Measurements from ENCODE around the gene TEX22. TPM values are rescaled to one million over a fixed set of nuclear protein-coding genes. Genes with fewer than 3 reads are reported as not detected.

The TEX22 gene, protein sequence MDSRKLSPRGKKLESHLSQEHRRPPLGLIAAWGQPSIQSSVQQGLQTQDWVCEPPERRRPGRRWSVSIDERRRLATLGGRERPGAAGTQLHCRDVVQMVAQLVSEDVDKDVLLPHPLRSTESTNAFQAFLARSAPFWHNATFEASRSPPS
- 2.2 TPM for polyA plus RNA-seq (2013)

DNA sequence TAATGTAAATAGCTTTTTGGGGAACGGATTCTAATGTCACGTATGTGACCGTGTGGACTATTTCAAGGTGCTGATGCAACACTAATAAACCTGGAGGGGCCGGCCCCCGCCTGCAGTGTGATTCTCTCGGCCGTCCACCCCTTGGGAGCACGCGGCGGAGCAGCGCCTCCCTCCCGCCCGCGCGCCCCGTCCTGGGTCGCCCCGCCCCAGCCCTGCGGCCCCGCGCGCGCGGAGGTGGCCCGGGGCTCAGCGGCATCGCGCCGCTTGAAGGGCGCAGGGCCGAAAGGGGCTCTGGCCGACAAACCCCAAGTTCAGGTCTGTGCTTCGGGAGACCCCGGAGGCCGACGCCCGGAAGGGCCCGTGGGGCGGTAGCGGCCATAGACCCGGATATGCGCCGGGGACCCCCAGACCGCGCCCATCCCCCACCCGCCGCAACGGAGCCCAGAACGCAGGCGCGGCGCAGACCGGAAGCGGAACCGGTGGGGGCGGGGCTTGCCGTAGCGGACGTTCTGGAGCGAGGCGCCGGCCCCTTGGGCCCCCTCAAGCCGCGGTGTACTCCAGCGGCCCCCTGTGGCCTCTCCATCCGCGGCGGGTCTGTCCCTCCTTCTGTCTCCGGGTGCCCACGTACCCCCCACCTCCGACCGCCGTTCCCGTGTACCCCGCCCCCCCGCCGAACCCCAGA, at the start of gene TEX22:
TEX22 (plus strand) TSS at position 495 of the 682 bp plus-strand sequence. CDS start 803 bp downstream, outside the sequence.
- H3K4me3 ChIP-seq (ENCODE audit: control insufficient read depth in 1 of 7, extremely low read depth in 1 of 7, insufficient read depth in 4 of 7, low read depth in 2 of 7, low read length in 6 of 7): peak within 1 kb of the TSS; percentile 49 to 83 (median 72)
- H3K4me1 ChIP-seq (ENCODE audit: control extremely low read depth in 1 of 4, control insufficient read depth in 4 of 4, insufficient read depth in 4 of 4, low read length in 3 of 4): peaks cover 0 to 47% (median 31%) of the 10 kb centered on the region in 4 experiments
- peaks cover 2 to 24% (median 21%) of the 10 kb centered on the region in 4 experiments for H3K36me3 ChIP-seq (ENCODE audit: control insufficient read depth in 4 of 4, insufficient read depth in 4 of 4, low read length in 3 of 4)
- H3K9me3 ChIP-seq (ENCODE audit: control extremely low read depth in 1 of 5, control insufficient read depth in 4 of 5, insufficient read depth in 2 of 5, low read depth in 1 of 5, low read length in 4 of 5): peaks cover 0 to 5% (median 0%) of the 10 kb centered on the region in 5 experiments
- H3K27me3 ChIP-seq (replicated peaks in 2 of 5; ENCODE audit: control insufficient read depth in 4 of 5, insufficient read depth in 5 of 5, low read length in 4 of 5): no peaks in the 10 kb centered on the region
- peak; percentile 85 to 93 (median 92) for DNase-seq
- ChIA-PET CTCF (interaction anchor here (0.7 to 2.0 kb wide), 9 partner anchors 8 to 22 kb away, joined by 3 to 10 read pairs (median 4); no protein-coding TSS in a partner anchor), POLR2A (interaction anchor here (0.6 to 1.0 kb wide), 5 partner anchors 14 to 335 kb away, joined by 3 to 4 read pairs (median 4); no protein-coding TSS in a partner anchor)
- H3K27ac ChIP-seq (ENCODE audit: insufficient read depth in 1 of 2, low read depth in 1 of 2, low read length in 2 of 2, poor library complexity in 1 of 2, severe bottlenecking in 2 of 2): peak within 1 kb of the TSS; percentile 77 to 87
- under 1% methylated on average over 67 of the region's 77 CpGs for WGBS (ENCODE audit: insufficient coverage)

DNA sequence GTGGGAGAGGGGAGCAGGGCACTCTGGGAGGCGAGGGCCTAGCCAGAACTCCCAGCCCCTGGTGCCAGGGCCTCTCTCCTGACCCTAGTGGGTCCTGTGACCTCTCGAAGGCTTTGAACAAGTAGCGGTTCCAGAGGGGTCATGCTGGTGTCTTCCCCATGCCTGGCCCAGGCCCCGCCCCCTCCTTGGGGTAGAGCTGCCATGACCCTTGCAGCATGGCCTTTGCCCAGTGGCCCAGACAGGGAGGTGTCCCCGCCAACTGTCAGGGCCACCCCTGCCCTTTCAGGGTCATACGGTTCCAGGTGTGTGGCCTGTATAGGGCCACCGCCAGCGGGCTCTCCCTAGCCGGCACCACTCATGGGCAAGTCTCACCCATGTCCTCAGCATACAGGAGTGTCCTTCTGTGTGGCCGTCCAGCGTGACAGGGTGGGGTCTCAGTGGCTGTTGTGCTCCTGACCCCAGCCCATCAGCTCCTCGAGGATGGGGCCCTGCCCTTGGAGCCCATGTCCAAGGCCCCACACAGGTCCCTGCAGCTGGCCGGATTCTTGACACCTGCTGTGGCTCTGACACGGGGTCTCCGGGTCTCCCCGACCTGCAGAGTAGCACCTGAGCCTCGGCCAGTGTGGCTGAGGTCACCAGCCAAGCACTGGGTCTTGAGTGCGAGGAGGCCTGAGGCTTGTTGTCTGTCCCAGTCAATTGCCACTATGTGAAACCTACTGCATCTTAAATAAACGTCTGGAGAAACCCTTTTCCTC, 49.2 kb upstream of the TEX22 start:
- ChIA-PET POLR2A (no interaction called here), CTCF (interaction anchor here (0.9 to 1.1 kb wide), 3 partner anchors 64 to 101 kb away, joined by 3 read pairs; partner anchors contain the start of gene BTBD6)
- WGBS (ENCODE audit: insufficient coverage): 96% methylated on average over 19 of the region's 19 CpGs

DNA sequence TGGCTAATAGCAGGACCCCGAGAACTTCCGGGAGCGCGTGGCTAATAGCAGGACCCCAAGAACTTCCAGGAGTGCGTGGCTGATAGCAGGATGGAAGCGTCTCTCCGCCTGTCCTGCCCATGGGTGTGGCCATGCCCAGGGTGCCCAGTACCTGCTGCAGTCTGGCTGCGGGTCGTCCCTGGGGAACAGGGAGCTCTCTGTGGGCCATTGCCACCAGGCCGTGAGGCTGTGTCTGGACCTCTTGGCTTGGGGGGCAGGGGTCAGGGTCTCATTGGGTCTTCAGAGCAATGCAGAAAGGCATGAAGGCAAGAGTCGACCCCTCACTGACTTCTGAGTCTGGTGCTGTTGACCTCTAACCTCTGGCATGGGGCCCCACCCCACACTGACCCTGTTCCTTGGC, 48.3 kb upstream of the TEX22 start:
- Histone ChIP-seq H3K4me3 (ENCODE audit: control insufficient read depth in 1 of 7, extremely low read depth in 1 of 7, insufficient read depth in 4 of 7, low read depth in 2 of 7, low read length in 6 of 7) (no peak overlapping the region), H3K27ac (ENCODE audit: insufficient read depth in 1 of 2, low read depth in 1 of 2, low read length in 2 of 2, poor library complexity in 1 of 2, severe bottlenecking in 2 of 2) (no peak overlapping the region), H3K27me3 (replicated peaks in 2 of 5; ENCODE audit: control insufficient read depth in 4 of 5, insufficient read depth in 5 of 5, low read length in 4 of 5) (no peaks in the 10 kb centered on the region), H3K9me3 (ENCODE audit: control extremely low read depth in 1 of 5, control insufficient read depth in 4 of 5, insufficient read depth in 2 of 5, low read depth in 1 of 5, low read length in 4 of 5) (peaks cover 0 to 4% (median 0%) of the 10 kb centered on the region in 5 experiments), H3K36me3 (ENCODE audit: control insufficient read depth in 4 of 4, insufficient read depth in 4 of 4, low read length in 3 of 4) (peaks cover 0 to 15% (median 4%) of the 10 kb centered on the region in 4 experiments), H3K4me1 (ENCODE audit: control extremely low read depth in 1 of 4, control insufficient read depth in 4 of 4, insufficient read depth in 4 of 4, low read length in 3 of 4) (peaks cover 0 to 8% (median 6%) of the 10 kb centered on the region in 4 experiments)
- CTCF ChIA-PET: interaction anchor here (1.4 kb wide), 1 partner anchor 33 kb away, joined by 6 read pairs; no protein-coding TSS in a partner anchor
- DNase-seq: no peak
- 93% methylated on average over 11 of the region's 11 CpGs for WGBS (ENCODE audit: insufficient coverage)
- POLR2A ChIA-PET: no interaction called here

More for the DNA sequence above, 49.2 kb upstream of the TEX22 start:
- Histone ChIP-seq H3K36me3 (ENCODE audit: control insufficient read depth in 4 of 4, insufficient read depth in 4 of 4, low read length in 3 of 4) (peaks cover 0 to 9% (median 1%) of the 10 kb centered on the region in 4 experiments), H3K27me3 (replicated peaks in 2 of 5; ENCODE audit: control insufficient read depth in 4 of 5, insufficient read depth in 5 of 5, low read length in 4 of 5) (no peaks in the 10 kb centered on the region), H3K4me3 (ENCODE audit: control insufficient read depth in 1 of 7, extremely low read depth in 1 of 7, insufficient read depth in 4 of 7, low read depth in 2 of 7, low read length in 6 of 7) (no peak overlapping the region), H3K9me3 (ENCODE audit: control extremely low read depth in 1 of 5, control insufficient read depth in 4 of 5, insufficient read depth in 2 of 5, low read depth in 1 of 5, low read length in 4 of 5) (peaks cover 0 to 5% (median 0%) of the 10 kb centered on the region in 5 experiments), H3K4me1 (ENCODE audit: control extremely low read depth in 1 of 4, control insufficient read depth in 4 of 4, insufficient read depth in 4 of 4, low read length in 3 of 4) (peaks cover 0 to 8% (median 6%) of the 10 kb centered on the region in 4 experiments), H3K27ac (ENCODE audit: insufficient read depth in 1 of 2, low read depth in 1 of 2, low read length in 2 of 2, poor library complexity in 1 of 2, severe bottlenecking in 2 of 2) (no peak overlapping the region)
- DNase-seq: no peak

GRCh38 chr14:105350450-105351244, 47.7 kb upstream of the TEX22 start:
- POLR2A ChIA-PET: no interaction called here
- 96% methylated on average over 29 of the region's 37 CpGs for WGBS (ENCODE audit: insufficient coverage)
- CTCF ChIA-PET: interaction anchor here (1.4 kb wide), 1 partner anchor 34 kb away, joined by 6 read pairs; no protein-coding TSS in a partner anchor

GRCh38 chr14:105351410-105351809, 46.9 kb upstream of the TEX22 start:
- Histone ChIP-seq H3K4me1 (ENCODE audit: control extremely low read depth in 1 of 4, control insufficient read depth in 4 of 4, insufficient read depth in 4 of 4, low read length in 3 of 4) (peaks cover 0 to 8% (median 6%) of the 10 kb centered on the region in 4 experiments), H3K27ac (ENCODE audit: insufficient read depth in 1 of 2, low read depth in 1 of 2, low read length in 2 of 2, poor library complexity in 1 of 2, severe bottlenecking in 2 of 2) (no peak overlapping the region), H3K36me3 (ENCODE audit: control insufficient read depth in 4 of 4, insufficient read depth in 4 of 4, low read length in 3 of 4) (peaks cover 0 to 27% (median 11%) of the 10 kb centered on the region in 4 experiments), H3K4me3 (ENCODE audit: control insufficient read depth in 1 of 7, extremely low read depth in 1 of 7, insufficient read depth in 4 of 7, low read depth in 2 of 7, low read length in 6 of 7) (no peak overlapping the region), H3K27me3 (replicated peaks in 2 of 5; ENCODE audit: control insufficient read depth in 4 of 5, insufficient read depth in 5 of 5, low read length in 4 of 5) (no peaks in the 10 kb centered on the region), H3K9me3 (ENCODE audit: control extremely low read depth in 1 of 5, control insufficient read depth in 4 of 5, insufficient read depth in 2 of 5, low read depth in 1 of 5, low read length in 4 of 5) (no peaks in the 10 kb centered on the region)
- no CpG with 5 or more reads among the region's 3 CpGs for WGBS (ENCODE audit: insufficient coverage)
- DNase-seq: no peak
- CTCF ChIA-PET: interaction anchor here (0.7 to 1.4 kb wide), 13 partner anchors 10 to 264 kb away, joined by 3 to 11 read pairs (median 5); no protein-coding TSS in a partner anchor
- POLR2A ChIA-PET: interaction anchor here (0.5 kb wide), 1 partner anchor 91 kb away, joined by 4 read pairs; no protein-coding TSS in a partner anchor

More at GRCh38 chr14:105350450-105351244, 47.7 kb upstream of the TEX22 start:
- H3K27me3 ChIP-seq (replicated peaks in 2 of 5; ENCODE audit: control insufficient read depth in 4 of 5, insufficient read depth in 5 of 5, low read length in 4 of 5): no peaks in the 10 kb centered on the region
- H3K4me3 ChIP-seq (ENCODE audit: control insufficient read depth in 1 of 7, extremely low read depth in 1 of 7, insufficient read depth in 4 of 7, low read depth in 2 of 7, low read length in 6 of 7): no peak overlapping the region
- no peak for DNase-seq
- no peak overlapping the region for H3K27ac ChIP-seq (ENCODE audit: insufficient read depth in 1 of 2, low read depth in 1 of 2, low read length in 2 of 2, poor library complexity in 1 of 2, severe bottlenecking in 2 of 2)
- H3K36me3 ChIP-seq (ENCODE audit: control insufficient read depth in 4 of 4, insufficient read depth in 4 of 4, low read length in 3 of 4): peaks cover 0 to 21% (median 7%) of the 10 kb centered on the region in 4 experiments
- no peaks in the 10 kb centered on the region for H3K9me3 ChIP-seq (ENCODE audit: control extremely low read depth in 1 of 5, control insufficient read depth in 4 of 5, insufficient read depth in 2 of 5, low read depth in 1 of 5, low read length in 4 of 5)
- peaks cover 0 to 8% (median 6%) of the 10 kb centered on the region in 4 experiments for H3K4me1 ChIP-seq (ENCODE audit: control extremely low read depth in 1 of 4, control insufficient read depth in 4 of 4, insufficient read depth in 4 of 4, low read length in 3 of 4)
